ENCODE data around the gene KLRF2. TPM values are rescaled to one million over a fixed set of nuclear protein-coding genes. Genes with fewer than 3 reads are reported as not detected.

The KLRF2 gene
- total RNA-seq, 1 donor from 2014 or later = not detected

- FAIRE-seq (no peak), DNase-seq (ENCODE audit: low read depth) (no peak)
- no peak overlapping the region for H3K4me2 ChIP-seq (ENCODE audit: low read length)
- H3K4me3 ChIP-seq (ENCODE audit: insufficient read depth, low read depth, low read length) = no peak overlapping the region
- no peak overlapping the region for H3K27ac Mint-ChIP-seq (ENCODE audit: unreplicated experiment)
- no peaks in the 10 kb centered on the region for H3K27me3 Mint-ChIP-seq (ENCODE audit: low read depth, unreplicated experiment)
- no peaks in the 10 kb centered on the region for H4K20me1 ChIP-seq (ENCODE audit: insufficient read depth, low read length)
- no peaks in the 10 kb centered on the region for H3K79me2 ChIP-seq (ENCODE audit: insufficient read depth, low read length)
- no peak overlapping the region for H3K4me3 Mint-ChIP-seq (ENCODE audit: unreplicated experiment)
- no peaks in the 10 kb centered on the region for H3K4me1 ChIP-seq (ENCODE audit: insufficient read depth, low read length)
- H2AFZ ChIP-seq (ENCODE audit: low read depth, low read length) = no peak overlapping the region
- H3K36me3 Mint-ChIP-seq (ENCODE audit: low read depth, unreplicated experiment) = no peaks in the 10 kb centered on the region
- no peaks in the 10 kb centered on the region for H3K27me3 ChIP-seq (ENCODE audit: insufficient read depth, low read length)
- no peak overlapping the region for H3K27ac ChIP-seq (ENCODE audit: low read depth, low read length)
- no peak overlapping the region for H3K9ac ChIP-seq (ENCODE audit: low read length)
- TF ChIP-seq EZH2 (IDR thresholded peaks at IDR 0.05; ENCODE audit: insufficient read depth, low read length) = no peak
- TF ChIP-seq, protein P1, sequence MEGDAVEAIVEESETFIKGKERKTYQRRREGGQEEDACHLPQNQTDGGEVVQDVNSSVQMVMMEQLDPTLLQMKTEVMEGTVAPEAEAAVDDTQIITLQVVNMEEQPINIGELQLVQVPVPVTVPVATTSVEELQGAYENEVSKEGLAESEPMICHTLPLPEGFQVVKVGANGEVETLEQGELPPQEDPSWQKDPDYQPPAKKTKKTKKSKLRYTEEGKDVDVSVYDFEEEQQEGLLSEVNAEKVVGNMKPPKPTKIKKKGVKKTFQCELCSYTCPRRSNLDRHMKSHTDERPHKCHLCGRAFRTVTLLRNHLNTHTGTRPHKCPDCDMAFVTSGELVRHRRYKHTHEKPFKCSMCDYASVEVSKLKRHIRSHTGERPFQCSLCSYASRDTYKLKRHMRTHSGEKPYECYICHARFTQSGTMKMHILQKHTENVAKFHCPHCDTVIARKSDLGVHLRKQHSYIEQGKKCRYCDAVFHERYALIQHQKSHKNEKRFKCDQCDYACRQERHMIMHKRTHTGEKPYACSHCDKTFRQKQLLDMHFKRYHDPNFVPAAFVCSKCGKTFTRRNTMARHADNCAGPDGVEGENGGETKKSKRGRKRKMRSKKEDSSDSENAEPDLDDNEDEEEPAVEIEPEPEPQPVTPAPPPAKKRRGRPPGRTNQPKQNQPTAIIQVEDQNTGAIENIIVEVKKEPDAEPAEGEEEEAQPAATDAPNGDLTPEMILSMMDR (IDR thresholded peaks at IDR 0.05; ENCODE audit: insufficient read depth, low read depth, low read length) = no peak
- H3K9me3 ChIP-seq (ENCODE audit: insufficient read depth, low read depth, low read length) = no peaks in the 10 kb centered on the region
- H3K4me1 Mint-ChIP-seq (ENCODE audit: low read depth, unreplicated experiment) = no peaks in the 10 kb centered on the region
- H3K9me3 Mint-ChIP-seq (ENCODE audit: unreplicated experiment) = no peaks in the 10 kb centered on the region
- H3K36me3 ChIP-seq (ENCODE audit: insufficient read depth, low read length) = no peaks in the 10 kb centered on the region
These were observed 25.1 kb upstream of the KLRF2 start for GRCh38 chr12:9856151-9856550.

DNA sequence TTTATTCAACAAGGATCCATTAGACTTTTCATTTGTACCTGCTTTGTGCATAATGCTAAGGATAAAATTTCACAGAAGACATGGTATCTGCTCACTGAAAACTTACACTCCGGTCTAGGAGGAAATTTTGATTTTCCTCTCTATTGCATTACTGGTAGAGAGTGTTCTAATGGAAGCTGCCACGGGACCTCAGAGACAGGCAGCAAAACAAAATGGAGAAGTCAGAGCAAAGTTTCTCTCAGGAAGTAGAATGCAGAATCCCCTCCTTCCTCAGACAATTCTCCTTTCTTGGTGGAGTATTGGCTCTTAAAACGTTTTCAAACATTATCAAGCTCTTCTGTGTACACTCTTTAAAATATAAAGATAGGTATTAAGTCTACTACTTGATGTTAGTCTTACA lies 24.4 kb upstream of the KLRF2 start:
- no peaks in the 10 kb centered on the region for H3K36me3 ChIP-seq (ENCODE audit: insufficient read depth, low read length)

DNA sequence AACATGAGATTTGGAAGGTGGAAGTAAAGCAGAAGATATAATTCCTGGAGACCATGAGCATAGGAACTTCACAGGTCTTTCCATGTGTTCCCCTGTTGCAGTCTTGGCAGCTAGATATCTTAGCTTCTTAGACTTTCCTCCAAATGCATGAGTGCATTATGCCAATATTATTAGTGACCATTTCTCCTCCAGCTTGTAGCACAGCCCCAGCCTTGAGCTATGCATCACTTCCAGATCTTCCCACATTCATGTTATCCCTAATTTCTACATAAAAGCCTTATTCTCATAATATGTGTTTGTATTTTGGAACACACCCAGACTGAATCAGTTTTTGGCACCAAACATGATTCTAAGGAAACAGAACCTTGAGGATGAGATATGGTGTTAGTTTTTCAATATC lies 23.2 kb upstream of the KLRF2 start:
- no peaks in the 10 kb centered on the region for H3K27me3 ChIP-seq (ENCODE audit: insufficient read depth, low read length)
- H3K4me3 ChIP-seq (ENCODE audit: insufficient read depth, low read depth, low read length) = no peak overlapping the region
- TF ChIP-seq, protein P1 (IDR thresholded peaks at IDR 0.05; ENCODE audit: insufficient read depth, low read depth, low read length) = no peak
- no peak for TF ChIP-seq EZH2 (IDR thresholded peaks at IDR 0.05; ENCODE audit: insufficient read depth, low read length)
- no peaks in the 10 kb centered on the region for H3K36me3 Mint-ChIP-seq (ENCODE audit: low read depth, unreplicated experiment)
- FAIRE-seq (no peak), DNase-seq (ENCODE audit: low read depth) (no peak)
- H3K9me3 Mint-ChIP-seq (ENCODE audit: unreplicated experiment) = no peaks in the 10 kb centered on the region
- no peaks in the 10 kb centered on the region for H3K79me2 ChIP-seq (ENCODE audit: insufficient read depth, low read length)
- no peaks in the 10 kb centered on the region for H4K20me1 ChIP-seq (ENCODE audit: insufficient read depth, low read length)
- H2AFZ ChIP-seq (ENCODE audit: low read depth, low read length) = no peak overlapping the region
- H3K27ac Mint-ChIP-seq (ENCODE audit: unreplicated experiment) = no peak overlapping the region
- no peaks in the 10 kb centered on the region for H3K4me1 ChIP-seq (ENCODE audit: insufficient read depth, low read length)
- H3K27ac ChIP-seq (ENCODE audit: low read depth, low read length) = no peak overlapping the region
- no peak overlapping the region for H3K4me2 ChIP-seq (ENCODE audit: low read length)
- no peaks in the 10 kb centered on the region for H3K36me3 ChIP-seq (ENCODE audit: insufficient read depth, low read length)
- H3K27me3 Mint-ChIP-seq (ENCODE audit: low read depth, unreplicated experiment) = no peaks in the 10 kb centered on the region
- no peak overlapping the region for H3K4me3 Mint-ChIP-seq (ENCODE audit: unreplicated experiment)
- H3K4me1 Mint-ChIP-seq (ENCODE audit: low read depth, unreplicated experiment) = no peaks in the 10 kb centered on the region
- no peak overlapping the region for H3K9ac ChIP-seq (ENCODE audit: low read length)
- H3K9me3 ChIP-seq (ENCODE audit: insufficient read depth, low read depth, low read length) = no peaks in the 10 kb centered on the region

More for the DNA sequence above, 24.4 kb upstream of the KLRF2 start:
- Histone ChIP-seq H2AFZ (ENCODE audit: low read depth, low read length) (no peak overlapping the region), H3K27ac (ENCODE audit: low read depth, low read length) (no peak overlapping the region), H4K20me1 (ENCODE audit: insufficient read depth, low read length) (no peaks in the 10 kb centered on the region), H3K4me2 (ENCODE audit: low read length) (no peak overlapping the region), H3K4me1 (ENCODE audit: insufficient read depth, low read length) (no peaks in the 10 kb centered on the region), H3K9me3 (ENCODE audit: insufficient read depth, low read depth, low read length) (no peaks in the 10 kb centered on the region), H3K9ac (ENCODE audit: low read length) (no peak overlapping the region), H3K4me3 (ENCODE audit: insufficient read depth, low read depth, low read length) (no peak overlapping the region), H3K79me2 (ENCODE audit: insufficient read depth, low read length) (no peaks in the 10 kb centered on the region), H3K27me3 (ENCODE audit: insufficient read depth, low read length) (no peaks in the 10 kb centered on the region)
- Mint-ChIP-seq H3K4me3 (ENCODE audit: unreplicated experiment) (no peak overlapping the region), H3K27ac (ENCODE audit: unreplicated experiment) (no peak overlapping the region), H3K4me1 (ENCODE audit: low read depth, unreplicated experiment) (no peaks in the 10 kb centered on the region), H3K27me3 (ENCODE audit: low read depth, unreplicated experiment) (no peaks in the 10 kb centered on the region), H3K9me3 (ENCODE audit: unreplicated experiment) (no peaks in the 10 kb centered on the region), H3K36me3 (ENCODE audit: low read depth, unreplicated experiment) (no peaks in the 10 kb centered on the region)
- FAIRE-seq = no peak
- no peak for TF ChIP-seq EZH2 (IDR thresholded peaks at IDR 0.05; ENCODE audit: insufficient read depth, low read length)
- TF ChIP-seq, protein P1 (IDR thresholded peaks at IDR 0.05; ENCODE audit: insufficient read depth, low read depth, low read length) = no peak
- no peak for DNase-seq (ENCODE audit: low read depth)
